CD4-positive, alpha-beta T cell treated with Interleukin-4 for 4 hours (primary cell): ENCODE data around the gene MYH10.

ENCODE experiments used
- DNase-seq: peaks from one replicate; pipeline ENCODE4 v3.0.0-alpha.2; 2020

MYH10 gene

DNA sequence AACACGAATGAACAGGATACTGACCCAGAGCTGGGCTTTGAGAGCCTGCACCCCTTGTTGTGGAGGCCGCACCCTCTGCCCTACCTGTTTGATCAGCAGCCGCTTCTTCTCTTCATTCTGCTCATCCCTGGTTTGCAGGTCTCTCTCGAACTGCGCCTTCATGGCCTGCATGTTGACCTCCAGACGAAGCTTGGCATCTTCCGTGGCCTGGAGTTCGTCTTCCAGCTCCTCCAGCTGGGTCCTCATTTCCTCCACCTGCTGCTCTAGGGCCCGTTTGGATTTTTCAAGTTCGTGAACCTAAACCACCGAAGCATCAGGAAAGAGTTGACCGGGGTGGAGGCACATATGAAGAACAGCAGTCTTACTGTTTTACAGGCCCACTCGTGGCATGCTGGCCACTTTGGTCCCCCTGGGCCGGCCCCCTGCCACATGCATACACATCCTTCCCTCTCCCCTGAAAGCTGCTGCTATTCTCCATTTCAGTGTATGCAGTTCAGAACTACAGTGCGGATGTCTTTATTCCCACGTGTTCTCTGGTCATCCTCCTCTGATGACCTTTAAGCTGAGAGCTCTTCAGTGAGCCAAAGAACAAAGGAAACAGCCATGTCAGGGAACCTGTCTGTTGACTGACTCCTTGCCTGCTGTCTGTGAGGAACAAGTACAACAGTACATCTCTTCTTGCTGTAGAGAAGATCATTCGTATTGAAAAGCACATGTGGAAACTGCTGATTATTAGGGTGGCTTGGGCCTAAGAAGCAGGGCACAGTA lies 140.1 kb downstream of the MYH10 start:
- DNase-seq, result no peak

DNA sequence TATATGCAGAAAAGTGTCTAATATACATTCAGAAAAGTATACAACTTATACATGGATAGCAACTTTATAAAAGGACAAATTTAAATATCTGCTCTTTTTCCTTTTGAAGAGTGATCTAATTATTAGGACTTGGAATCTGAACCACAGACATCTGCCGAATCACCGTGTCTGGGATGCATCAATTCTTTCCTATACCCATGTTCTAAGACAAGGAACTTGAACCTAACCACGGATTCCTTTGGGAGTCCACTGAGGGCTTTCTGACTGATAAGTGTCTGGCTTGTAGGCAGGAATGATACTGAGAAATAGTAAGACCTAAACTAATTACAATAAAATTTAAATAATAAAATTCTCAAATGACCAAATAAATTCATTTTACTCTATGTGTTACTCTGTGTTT lies 140.7 kb downstream of the MYH10 start:
- no peak for DNase-seq

DNA sequence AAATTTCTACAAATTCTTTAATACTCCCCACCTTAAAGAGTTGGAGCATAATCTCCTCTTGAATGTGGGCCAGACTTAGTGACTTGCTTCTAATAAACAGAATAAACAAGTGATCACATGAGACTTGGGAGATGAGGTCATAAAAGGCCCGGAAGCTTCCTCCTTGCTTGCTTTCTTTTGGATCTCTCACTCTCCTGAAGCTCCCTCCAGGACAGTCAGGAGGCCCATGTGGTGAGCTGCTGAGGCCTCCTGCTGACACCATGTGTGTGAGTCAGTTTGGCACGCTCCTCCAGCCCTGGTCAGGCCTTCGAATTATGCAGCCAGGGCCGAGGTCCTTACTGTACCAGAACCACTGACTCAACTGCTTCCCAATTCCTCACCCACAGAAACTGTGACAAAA lies 141.6 kb downstream of the MYH10 start:
- no peak for DNase-seq

DNA sequence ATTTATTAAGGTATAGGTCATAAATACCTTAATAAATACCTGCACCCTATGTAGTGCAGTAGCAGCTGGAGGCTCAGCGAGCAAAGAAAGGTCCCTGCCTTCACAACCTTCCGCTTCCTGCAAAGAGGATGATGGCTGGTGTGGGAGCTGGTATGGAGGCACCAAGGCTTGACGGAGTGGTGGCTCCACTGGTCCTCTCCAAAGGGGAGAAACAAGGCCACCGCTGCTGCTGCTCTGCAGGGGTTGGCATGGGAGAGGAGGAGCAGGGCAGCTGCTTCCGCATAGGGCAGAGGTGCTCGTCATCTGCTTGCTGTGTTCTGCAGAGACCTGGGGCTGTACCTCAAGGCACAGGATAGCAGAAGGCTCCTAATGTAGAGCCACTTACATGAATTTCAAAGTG lies 142.0 kb downstream of the MYH10 start:
- no peak for DNase-seq

DNA sequence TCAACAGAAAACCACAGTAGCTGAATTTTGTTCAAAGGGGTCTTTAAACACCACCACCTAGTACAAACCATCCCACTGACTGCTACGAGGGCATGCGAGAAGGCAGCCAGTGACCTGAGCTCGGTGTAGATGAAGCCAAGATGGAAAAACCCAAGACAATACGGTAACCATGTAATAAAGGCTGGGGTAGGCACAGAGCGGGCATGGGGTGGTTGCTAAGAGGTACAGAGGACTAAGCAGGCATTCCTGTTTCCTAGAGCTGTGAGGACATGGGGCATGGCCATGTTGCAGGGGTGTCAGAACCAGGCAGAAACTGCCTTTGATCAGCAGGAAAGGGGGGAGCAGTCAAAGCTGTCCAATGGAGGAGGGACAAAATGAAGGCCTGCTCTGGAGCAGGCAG lies 142.8 kb downstream of the MYH10 start:
- no peak for DNase-seq

DNA sequence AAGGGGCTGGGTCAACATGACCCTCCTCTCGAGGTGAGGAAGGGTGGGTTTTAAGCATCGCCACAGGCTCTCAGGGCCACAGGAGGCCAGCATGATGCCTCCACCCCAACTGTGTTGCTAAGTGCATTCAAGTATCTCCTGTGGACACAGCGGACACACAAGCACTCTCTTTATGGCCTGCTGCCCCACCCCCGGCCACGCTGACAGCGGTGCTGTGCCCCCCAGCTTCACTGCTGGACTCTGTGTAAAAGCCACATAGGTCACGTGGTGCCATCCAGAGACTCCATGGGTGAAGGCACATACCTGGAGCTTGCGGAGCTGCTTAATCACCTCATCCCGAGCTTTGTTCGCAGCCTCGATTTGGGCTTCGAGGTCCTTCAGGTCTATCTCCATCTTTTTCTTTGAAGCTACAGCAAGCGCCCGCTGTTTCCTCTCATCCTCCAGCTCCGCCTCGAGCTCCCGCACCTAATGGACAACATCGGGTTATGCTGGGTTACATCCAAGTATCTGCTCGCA lies 143.3 kb downstream of the MYH10 start:
- DNase-seq, result no peak

DNA sequence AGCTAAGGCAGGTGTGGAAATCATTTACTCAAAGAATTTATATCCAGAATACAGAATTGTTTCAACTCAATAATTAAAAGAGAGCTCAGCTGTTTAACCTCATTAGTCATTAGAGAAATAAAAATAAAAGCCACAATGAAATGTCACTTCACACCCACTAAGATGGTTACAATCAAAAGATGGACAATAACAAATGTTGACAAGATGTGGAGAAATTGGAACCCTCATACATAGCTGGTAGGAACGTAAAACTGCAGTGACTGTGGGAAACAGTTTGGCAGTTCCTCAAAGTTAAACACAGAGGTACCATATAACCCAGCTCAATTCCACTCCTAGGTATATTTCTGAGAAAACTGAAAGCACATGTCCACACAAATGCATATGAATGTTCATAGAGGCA lies 145.0 kb downstream of the MYH10 start:
- DNase-seq, result no peak

DNA sequence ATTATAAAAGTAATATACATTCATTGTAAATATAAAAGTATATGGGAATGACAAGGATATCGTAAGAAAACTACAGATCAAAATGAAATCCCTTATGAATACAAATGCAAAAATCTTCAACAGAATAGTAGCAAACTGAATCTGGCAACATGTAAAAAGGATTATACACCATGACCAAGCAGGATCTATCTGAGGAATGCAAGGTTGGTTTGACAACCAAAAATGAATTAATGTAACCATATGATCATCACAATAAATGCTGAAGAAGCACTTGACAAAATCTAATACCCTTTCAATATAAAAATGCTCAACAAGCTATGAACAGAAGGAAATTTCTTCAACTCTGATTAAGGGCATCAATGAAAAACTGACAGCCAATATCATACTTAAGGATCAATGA lies 146.1 kb downstream of the MYH10 start:
- no peak for DNase-seq

DNA sequence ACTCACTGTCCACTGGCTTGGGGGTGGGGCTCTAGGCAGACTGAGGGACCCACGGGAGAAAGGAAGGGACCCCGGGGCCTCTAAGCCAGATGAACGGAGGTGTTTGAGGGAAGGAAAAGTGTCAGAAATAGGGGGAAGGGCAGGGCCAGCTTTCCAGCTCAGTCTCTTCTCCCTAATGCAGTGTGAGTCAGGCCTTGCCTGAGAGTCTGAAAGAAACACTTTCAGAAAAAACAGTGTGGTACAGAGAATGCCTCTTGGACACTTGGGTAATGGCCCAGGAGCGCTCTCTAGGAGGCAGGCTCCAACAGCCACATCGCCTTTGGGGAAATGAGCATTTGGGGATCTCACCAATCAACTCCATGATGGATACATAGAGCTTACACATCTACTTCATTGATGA lies 148.0 kb downstream of the MYH10 start:
- DNase-seq, result no peak

DNA sequence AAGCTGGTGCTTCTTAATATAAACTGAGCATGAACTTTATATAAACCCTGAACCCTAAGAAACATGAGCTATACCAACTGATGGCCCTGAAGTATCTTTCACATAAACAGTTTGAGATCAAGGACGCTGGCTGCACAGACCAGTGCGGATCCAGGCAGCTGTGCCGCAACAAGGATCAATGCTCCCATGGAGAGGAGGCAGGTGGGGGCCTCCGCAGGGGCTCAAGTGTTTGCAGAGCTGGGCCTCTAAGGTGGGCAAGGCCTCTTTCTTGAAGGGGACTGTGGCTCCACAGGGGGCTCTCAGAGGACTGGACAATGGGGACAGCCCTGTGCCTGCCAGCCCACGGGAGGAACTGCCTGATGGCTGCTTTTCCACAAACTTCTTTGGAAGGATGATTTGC lies 148.8 kb downstream of the MYH10 start:
- DNase-seq, result no peak

DNA sequence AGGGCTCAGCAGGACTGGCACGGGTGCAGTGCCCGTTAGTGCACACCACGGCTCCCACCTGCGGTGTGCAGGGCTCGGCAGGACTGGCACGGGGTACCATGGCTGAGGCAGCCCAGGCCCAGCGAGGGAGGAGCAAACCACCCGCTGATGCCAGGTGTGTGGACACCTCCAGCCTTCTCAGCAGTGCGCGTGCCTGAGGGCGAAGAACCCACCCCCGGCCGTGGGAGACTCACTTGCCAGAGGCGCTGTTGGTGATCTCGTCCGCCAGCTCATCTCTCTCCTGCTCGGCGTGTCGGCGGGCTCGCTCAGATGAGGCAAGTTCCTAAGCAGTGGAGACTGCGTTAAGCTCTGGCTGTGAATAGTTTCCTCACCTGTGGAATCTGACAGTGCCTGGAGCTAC lies 149.4 kb downstream of the MYH10 start:
- DNase-seq, result no peak

DNA sequence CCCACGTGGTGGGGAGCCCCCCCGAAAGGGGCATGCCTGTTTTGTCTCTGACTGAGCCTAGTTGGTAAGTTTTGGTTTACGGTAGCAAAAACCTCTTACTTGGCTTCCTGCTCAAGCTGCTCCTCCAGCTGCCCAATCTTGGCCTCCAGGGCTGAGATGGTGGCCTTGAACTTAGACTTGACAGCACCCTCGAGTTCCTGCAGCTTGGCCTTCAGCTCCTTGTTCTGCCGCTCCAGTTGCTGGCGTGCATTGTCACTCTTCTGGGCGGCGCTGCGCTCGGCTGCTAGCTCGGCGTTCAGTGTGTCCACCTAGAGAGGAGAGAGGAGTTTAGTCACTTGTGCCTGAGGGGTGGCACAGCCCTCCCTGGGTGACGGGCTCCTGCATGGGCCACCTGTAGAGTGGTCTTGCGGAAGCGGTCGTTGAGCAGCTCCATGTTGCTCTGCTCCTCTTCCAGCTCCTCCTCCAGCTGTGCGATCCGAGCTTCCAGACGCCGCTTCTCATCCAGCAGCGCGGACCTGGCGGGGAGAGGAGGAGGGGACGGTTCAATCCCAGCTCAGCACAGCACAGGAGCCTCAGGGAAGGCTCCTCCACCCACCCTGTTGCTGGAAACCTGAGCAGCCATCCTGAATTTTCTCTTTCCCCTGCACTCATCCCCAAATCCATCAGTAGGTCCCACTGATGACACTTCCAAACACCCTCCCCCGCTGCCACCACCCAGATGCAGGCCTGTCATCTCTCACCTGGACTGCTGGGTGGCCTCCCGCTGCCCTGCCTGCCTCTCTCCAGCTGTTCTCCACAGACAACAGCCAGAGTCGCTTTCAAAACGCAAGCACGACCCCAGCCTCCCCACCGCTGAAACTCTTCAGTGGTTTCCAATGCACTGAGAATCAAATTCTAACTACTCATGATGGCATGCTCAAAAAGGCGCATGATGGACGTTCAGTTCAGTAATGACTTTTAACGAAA lies 150.2 kb downstream of the MYH10 start:
- DNase-seq, result no peak

DNA sequence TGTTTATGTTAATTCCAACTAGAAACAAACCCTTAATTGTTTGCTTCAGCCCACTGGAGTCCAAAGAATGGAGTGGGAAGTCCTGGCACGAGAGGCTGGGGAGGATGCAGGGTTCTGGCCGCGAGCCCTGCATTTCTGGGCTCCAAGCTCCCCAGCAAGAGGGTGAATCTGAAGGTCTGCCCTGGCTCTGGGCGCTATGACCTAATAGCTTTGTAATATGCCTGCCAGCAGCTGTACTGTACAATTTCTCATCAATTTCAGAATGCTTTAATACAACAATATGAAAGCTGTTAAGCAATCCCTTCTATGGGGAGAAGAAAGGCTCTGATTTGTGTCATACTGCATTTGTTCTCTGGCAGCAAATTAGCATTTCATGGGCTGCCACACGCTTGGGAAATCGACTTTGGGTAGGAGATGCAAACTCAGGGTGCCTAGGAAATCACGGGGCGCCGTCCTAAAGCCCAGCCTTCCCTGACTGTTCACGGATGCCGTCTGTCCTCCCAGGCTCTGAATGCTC lies 151.0 kb downstream of the MYH10 start:
- no peak for DNase-seq

DNA sequence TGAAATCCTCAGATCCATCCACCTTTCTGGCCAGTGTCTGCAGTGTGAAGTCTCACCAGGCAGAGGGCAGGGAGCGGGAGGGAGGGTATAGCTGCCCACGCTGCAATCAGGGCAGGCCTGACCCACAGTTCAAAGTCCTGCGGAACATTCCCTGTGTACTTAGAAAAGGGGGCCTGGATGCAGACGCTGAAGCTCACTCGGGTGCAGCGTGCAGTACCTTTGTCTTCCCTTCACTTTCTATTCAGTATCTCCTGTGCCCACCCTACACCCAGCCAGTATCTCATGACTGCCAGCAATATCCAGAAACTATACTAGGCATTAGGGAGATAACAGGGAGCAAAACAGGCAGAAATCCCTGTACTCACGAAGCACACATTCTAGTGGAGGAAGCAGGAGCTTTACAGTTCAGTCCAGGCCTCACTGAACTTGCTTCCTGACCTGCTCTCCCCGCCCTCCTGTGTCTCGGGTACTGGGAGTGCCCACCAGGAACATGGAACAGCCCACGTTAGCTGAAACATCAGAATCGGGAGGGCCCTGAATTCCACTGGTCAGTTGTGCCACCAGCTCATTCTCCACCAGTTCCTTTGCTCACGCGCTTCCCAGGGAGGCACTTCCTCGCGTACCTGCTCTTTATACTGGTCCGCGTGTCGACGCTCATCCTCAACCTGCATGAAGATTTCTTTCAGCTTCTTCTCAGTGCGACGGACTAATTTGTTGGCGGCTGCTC lies 152.6 kb downstream of the MYH10 start:
- no peak for DNase-seq

DNA sequence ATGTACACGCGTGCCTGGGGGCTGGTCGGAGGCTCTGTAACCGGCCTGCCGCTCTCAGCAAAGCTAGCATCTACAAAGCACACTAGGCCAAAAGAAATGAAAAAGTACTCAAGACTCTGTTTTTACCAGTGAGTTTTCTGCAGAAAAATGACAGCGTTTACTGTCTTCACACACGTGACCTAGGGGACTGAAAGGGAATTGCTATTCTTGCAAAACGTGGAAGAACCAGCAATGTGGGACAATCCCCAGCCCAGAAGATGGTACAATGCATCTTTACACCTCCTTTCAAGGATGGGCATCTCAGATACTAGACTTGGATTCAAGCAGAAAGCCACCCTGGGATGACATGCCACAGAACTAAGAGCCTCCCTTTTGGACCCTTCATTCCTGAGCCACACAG lies 153.4 kb downstream of the MYH10 start:
- no peak for DNase-seq

DNA sequence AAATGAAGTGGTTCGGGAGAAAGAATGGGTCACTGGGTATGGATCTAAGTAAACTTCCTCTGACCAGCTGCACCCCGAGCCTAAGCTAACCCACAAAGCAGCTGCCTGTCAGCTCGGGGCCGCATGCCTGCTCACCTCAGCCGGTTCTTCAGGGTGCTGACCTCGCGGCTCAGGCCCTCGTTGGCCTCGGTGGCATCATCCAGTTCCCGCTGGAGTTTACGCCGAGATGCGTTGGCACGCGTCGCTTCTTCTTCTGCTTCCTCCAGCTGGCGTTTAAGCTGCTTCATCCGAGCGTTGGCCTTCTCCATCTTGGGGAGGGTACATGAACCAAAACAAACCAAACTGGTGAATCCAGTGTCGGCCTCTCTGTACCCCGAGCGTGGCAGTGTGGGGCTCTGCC lies 153.8 kb downstream of the MYH10 start:
- no peak for DNase-seq

DNA sequence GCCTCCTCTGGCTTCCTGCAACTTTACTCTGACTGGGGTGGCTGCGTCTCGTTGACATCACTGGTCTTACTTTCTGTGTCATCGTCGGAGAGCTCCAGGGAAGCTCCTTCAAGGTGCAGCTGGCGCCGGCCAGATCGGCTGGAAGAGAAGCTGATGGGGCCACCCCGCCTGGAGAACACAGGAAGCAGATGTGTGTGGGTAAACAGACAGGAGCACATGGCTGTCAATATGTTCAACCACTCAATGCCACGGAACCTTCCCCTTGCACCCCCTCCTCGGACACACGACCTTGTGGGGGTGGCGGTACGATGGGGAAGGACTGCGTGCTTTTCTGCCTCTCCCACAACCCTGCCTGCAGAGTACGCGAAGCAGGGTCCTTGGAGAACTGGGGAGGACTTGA lies 154.7 kb downstream of the MYH10 start:
- DNase-seq, result no peak

DNA sequence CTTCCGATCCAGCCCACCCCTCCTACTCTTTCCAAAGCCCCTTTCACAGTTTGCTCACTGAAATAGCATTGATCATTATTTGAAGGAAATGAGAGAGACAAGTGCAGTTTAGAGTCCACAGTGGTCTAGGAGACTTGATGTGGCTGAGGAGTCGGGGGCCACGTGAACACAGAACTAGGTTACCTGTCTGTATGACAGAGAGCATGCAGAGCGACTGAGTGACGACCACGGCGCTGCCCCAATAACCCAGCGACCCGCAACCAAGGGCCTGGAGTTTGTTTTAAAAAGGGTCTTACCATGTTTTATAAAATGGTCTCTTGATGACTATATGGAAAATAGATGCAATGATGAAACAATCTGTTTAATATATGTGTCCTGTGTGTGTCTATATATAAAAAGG lies 155.3 kb downstream of the MYH10 start:
- DNase-seq, result no peak

DNA sequence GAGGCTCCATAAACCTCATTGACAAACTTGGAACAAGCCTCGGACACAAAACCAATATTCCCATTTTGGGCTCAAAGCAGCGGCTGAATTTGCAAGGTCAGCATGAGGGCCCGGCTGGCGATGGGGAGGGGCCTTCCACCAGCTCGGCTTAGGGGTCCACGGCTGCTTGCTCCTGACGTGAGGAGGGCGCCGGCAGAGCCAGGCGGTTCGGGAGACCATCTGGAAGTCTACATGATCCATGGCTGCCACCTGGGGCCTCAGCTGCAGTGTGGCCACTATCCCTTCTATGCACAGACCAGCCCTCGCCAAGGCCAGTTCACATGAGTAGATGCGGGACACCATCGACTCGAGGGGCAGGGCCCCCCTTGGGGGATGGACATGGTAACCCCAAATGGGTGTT lies 155.7 kb downstream of the MYH10 start:
- DNase-seq, result no peak

DNA sequence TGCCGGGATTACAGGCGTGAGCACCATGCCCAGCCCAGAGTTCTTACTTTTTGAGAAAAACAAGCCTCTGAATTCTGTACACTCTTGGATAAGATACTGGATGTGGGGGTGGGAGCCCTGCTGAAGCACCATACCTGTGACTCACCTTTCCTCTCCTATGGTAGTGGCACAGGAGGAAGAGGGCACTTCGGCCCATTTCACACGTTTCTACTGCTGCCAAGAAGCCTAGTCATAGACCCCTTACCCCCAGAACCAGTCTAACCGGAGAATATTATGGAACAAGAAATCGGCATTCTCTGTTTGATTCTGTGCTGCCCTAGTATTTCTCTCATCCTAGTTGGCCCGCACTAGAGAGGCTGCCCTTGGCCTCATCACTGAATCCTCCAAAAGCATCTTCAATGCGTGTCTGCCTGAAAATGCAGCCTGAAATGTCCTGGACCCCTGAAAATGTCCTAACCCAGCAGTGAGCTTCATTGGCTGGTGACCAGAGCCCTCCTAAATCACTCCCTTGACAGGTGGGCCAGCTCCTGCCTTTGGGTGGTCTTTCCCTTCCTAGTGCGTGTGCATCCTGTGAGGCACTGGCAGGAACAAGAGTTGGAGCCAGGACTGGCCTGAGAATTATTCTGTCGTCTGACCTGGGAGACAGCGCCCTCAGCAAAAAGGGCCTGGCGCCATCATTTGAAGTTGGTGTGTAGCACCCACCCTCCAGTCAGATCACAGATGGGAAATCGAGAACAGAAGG lies 156.9 kb downstream of the MYH10 start:
- no peak for DNase-seq

DNA sequence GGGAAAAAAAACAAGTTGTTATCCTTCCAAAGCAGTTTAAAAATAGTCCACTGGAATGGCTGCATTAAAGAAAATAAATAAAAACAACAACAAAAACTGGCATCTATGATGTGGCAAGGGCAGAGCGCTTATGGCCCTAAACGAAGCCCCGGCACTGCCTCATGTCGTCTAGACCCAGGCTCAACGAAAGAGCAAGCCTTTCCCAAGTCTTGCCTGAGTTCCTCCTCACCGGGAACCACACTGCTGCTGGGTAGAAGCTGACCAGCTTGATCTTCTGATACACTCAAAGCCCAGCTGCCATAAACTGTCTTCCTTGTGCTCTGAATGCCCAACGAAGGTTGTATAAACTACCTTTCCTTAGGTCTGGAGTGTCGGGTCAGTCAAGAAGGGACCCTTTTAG lies 157.9 kb downstream of the MYH10 start:
- DNase-seq, result no peak

DNA sequence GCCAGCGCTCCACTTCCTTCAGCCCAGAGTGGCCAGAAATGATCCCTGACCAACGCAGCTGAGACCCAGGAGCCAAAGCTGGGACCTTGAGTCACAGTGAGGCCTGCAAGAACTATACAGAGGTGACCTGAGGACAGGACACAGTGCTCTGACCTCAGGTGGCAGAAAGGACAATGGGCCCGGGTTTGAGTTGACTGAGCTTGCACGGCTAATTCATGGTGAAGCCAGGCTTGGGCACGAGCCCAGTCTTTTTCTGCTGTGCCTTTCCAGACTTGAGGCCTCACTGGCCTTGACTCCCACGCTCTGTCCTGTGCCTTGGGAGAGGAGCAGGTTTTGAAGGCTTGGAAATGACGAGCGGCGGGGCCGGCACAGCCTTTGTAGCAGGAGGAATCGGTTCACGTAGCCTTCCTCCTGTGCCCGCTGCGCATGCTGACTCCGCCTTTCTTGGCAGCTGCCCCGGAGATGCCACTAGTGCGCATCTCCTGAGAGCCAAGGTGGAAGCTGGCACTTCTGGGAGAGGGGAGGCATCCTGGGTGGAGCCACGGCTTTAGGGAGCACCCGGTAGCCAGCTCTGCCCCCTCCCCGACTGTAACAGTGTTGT lies 160.0 kb downstream of the MYH10 start:
- no peak for DNase-seq
